Measurements from ENCODE around the gene CD200.

CD200 gene

GRCh38 chr3:112333002-112333380 is at the start of gene CD200:
Gene CD200, plus strand, starts transcription at chr3:112333156. Its CDS starts 57 bp downstream, at chr3:112333213.
- DNase-seq = peak; percentile 59

GRCh38 chr3:112289011-112289410 is 43.9 kb upstream of the CD200 start:
- no peak for DNase-seq

GRCh38 chr3:112293368-112294321 is 39.3 kb upstream of the CD200 start, which contains the start of gene SLC9C1:
Gene SLC9C1, minus strand, starts transcription at chr3:112294216. Its CDS starts 7,425 bp downstream, at chr3:112286791.
- peak; percentile 20 for DNase-seq

- DNase-seq = no peak
These were observed 35.2 kb upstream of the CD200 start for GRCh38 chr3:112297714-112298113.

GRCh38 chr3:112298781-112299180 is 34.2 kb upstream of the CD200 start:
- no peak for DNase-seq

- DNase-seq = no peak
These were observed 30.7 kb upstream of the CD200 start for GRCh38 chr3:112302150-112302830.

- DNase-seq = peak; percentile 18
These were observed 29.8 kb upstream of the CD200 start for GRCh38 chr3:112302881-112303763.

GRCh38 chr3:112303764-112304325 is 29.1 kb upstream of the CD200 start:
- DNase-seq = no peak

- DNase-seq = no peak
These were observed 28.3 kb upstream of the CD200 start for GRCh38 chr3:112304611-112305010.

- no peak for DNase-seq
These were observed 26.1 kb upstream of the CD200 start for GRCh38 chr3:112306825-112307224.

GRCh38 chr3:112307557-112307956 is 25.4 kb upstream of the CD200 start:
- no peak for DNase-seq

GRCh38 chr3:112308151-112308911 is 24.6 kb upstream of the CD200 start:
- DNase-seq = no peak

GRCh38 chr3:112314649-112315048 is 18.3 kb upstream of the CD200 start:
- no peak for DNase-seq

GRCh38 chr3:112315791-112316190 is 17.2 kb upstream of the CD200 start:
- DNase-seq = no peak

GRCh38 chr3:112319516-112320276 is 13.3 kb upstream of the CD200 start:
- DNase-seq = no peak

GRCh38 chr3:112320691-112321090 is 12.3 kb upstream of the CD200 start:
- DNase-seq = no peak

GRCh38 chr3:112321867-112322652 is 10.9 kb upstream of the CD200 start:
- DNase-seq = no peak

- DNase-seq = peak; percentile 21
These were observed 5.5 kb upstream of the CD200 start for GRCh38 chr3:112327371-112327951.

GRCh38 chr3:112331851-112332250 is 1.1 kb upstream of the CD200 start:
- no peak for DNase-seq

Data from activated naive CD4-positive, alpha-beta T cell treated with anti-CD3 and anti-CD28 coated beads, Interleukin-2, amount 50 U/mL, for 16 hours (primary cell).